A673 (cell line): Measurements from ENCODE around the gene HMCN1. TPM values are rescaled to one million over a fixed set of nuclear protein-coding genes. Genes with fewer than 3 reads are reported as not detected.

ENCODE experiments used
- BruUV-seq: library from RNA; stranded (reverse); fragments of 400-500 nt; replicated peaks from 2 replicates; lab custom pipeline; 2021; lab: Mats Ljungman, UMichigan
- CTCF ChIA-PET: fragments of 300-600 bp; sonication (Branson Sonifier 250); formaldehyde crosslinking; loops from one replicate; lab custom pipeline; 2022; ENCODE audit warnings: antibody characterized with exemption; lab: Charles Lee
- POLR2A ChIA-PET: fragments of 300-600 bp; sonication (Branson Sonifier 250); formaldehyde crosslinking; loops from one replicate; lab custom pipeline; 2022; ENCODE audit warnings: antibody characterized with exemption; ENCODE audit not compliant: low non-redundant PET; lab: Charles Lee
- DNase-seq: peaks from one replicate; pipeline ENCODE4 v3.0.0-alpha.2; 2015; ENCODE audit warnings: low spot score
- H3K27ac ChIP-seq: fragments of 200-600 bp; sonication (generic); 2 replicates; pipeline ENCODE4 v1.5.1; 2016; ENCODE audit warnings: mixed run types, low read depth, mild to moderate bottlenecking, mixed read lengths, antibody characterized with exemption, low read length; ENCODE audit not compliant: poor library complexity, severe bottlenecking
- H3K27me3 ChIP-seq: fragments of 200-600 bp; sonication (generic); replicated peaks from 2 replicates; pipeline ENCODE4 v1.6.1; 2017; ENCODE audit warnings: mixed run types, low read depth, mild to moderate bottlenecking, mixed read lengths, antibody characterized with exemption, low read length; ENCODE audit not compliant: insufficient read depth, poor library complexity
- H3K36me3 ChIP-seq: fragments of 200-600 bp; sonication (generic); 2 replicates; pipeline ENCODE4 v1.6.1; 2016; ENCODE audit warnings: mixed run types, mild to moderate bottlenecking, mixed read lengths, antibody characterized with exemption, low read length; ENCODE audit not compliant: insufficient read depth, poor library complexity, severe bottlenecking
- H3K4me1 ChIP-seq: fragments of 200-600 bp; sonication (generic); 2 replicates; pipeline ENCODE4 v1.6.1; 2017; ENCODE audit warnings: mixed run types, mild to moderate bottlenecking, mixed read lengths, antibody characterized with exemption, low read length; ENCODE audit not compliant: insufficient read depth, poor library complexity, severe bottlenecking
- H3K4me3 ChIP-seq: fragments of 200-600 bp; sonication (generic); 2 replicates; pipeline ENCODE4 v1.5.1; 2016; ENCODE audit warnings: low read depth, mixed run types, mild to moderate bottlenecking, mixed read lengths, low read length; ENCODE audit not compliant: poor library complexity, severe bottlenecking
- H3K9me3 ChIP-seq: fragments of 200-600 bp; sonication (generic); 2 replicates; pipeline ENCODE4 v1.6.1; 2016; ENCODE audit warnings: mixed run types, low read depth, mild to moderate bottlenecking, mixed read lengths, antibody characterized with exemption, low read length; ENCODE audit not compliant: poor library complexity, severe bottlenecking
- EZH2 ChIP-seq: fragments of 200-600 bp; sonication (generic); IDR thresholded peaks from 2 replicates; pipeline ENCODE4 v1.6.1; 2017; ENCODE audit warnings: borderline replicate concordance, low read depth, mild to moderate bottlenecking, mixed read lengths, antibody characterized with exemption, low read length; ENCODE audit not compliant: poor library complexity, severe bottlenecking
- intact Hi-C: fragments of 100-400 bp; cut with micrococcal nuclease; formaldehyde crosslinking; loops from one replicate; pipeline ENCODE4 v1.10.0; 2022; ENCODE audit not compliant: unreplicated experiment
- total RNA-seq: library from RNA; stranded (reverse); gene quantifications from 2 replicates; pipeline ENCODE4 v1.2.3, GENCODE V29; 2021
- TF ChIP-seq, protein P1 (sequence below): fragments of 300-800, 200-600 bp; sonication (generic); conservative IDR thresholded peaks from 2 replicates; pipeline ENCODE4 v1.5.1; 2017; ENCODE audit warnings: low read depth, mild to moderate bottlenecking, antibody characterized with exemption, low read length, moderate library complexity, mixed read lengths

HMCN1 gene
- total RNA-seq, 1 experiment from 2014 or later: 134 TPM

DNA sequence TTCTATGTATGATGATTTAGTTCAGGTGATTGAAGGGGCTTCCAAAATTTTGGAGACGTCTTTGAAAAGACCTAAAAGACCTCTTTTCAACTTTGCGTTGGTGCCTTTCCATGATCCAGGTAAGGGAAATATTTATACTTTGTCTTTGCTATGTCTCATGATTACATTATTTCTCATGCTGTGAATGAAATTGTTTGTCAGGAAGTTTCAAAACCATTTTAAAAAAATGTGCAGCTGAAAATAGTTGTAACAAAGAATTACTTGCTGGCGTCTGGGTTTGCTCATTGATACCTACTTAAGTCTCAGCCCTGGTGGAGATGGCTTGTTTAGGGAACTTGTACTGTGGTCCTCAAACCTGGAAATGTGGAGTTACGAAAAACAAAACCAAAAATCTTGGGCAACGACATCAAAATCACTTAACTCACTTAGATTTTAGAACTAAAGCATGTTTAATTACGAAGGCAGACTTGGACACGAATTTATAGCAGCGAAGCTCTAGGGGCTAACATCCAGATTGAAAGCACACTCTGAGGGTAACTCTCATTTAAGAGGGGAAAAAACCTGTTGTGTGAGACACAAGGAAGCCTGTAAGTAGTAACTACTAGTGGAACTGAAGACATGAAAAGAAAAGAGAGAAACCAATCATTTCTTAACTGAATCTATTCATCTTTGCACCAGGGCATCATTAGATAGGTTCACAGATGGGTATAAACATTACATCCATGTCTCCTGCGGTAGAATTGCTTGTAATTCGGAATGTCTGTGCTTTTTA, 924 bp downstream of the HMCN1 start:
- intact Hi-C loops: loop anchor here (5.0 kb wide), 1 partner anchor 77 kb away; no protein-coding TSS in a partner anchor
- peaks cover 24% of the 10 kb centered on the region for H3K4me1 ChIP-seq
- H3K9me3 ChIP-seq: peaks cover 10% of the 10 kb centered on the region
- POLR2A ChIA-PET: interaction anchor here (0.7 kb wide), 1 partner anchor 89 kb away, joined by 3 read pairs; no protein-coding TSS in a partner anchor
- DNase-seq: peak; percentile 55
- TSS peak; percentile 51 for BruUV-seq
- TF ChIP-seq EZH2: no peak
- TF ChIP-seq, protein P1, sequence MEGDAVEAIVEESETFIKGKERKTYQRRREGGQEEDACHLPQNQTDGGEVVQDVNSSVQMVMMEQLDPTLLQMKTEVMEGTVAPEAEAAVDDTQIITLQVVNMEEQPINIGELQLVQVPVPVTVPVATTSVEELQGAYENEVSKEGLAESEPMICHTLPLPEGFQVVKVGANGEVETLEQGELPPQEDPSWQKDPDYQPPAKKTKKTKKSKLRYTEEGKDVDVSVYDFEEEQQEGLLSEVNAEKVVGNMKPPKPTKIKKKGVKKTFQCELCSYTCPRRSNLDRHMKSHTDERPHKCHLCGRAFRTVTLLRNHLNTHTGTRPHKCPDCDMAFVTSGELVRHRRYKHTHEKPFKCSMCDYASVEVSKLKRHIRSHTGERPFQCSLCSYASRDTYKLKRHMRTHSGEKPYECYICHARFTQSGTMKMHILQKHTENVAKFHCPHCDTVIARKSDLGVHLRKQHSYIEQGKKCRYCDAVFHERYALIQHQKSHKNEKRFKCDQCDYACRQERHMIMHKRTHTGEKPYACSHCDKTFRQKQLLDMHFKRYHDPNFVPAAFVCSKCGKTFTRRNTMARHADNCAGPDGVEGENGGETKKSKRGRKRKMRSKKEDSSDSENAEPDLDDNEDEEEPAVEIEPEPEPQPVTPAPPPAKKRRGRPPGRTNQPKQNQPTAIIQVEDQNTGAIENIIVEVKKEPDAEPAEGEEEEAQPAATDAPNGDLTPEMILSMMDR: no peak
- peak overlapping the region; percentile 72 for H3K4me3 ChIP-seq
- H3K36me3 ChIP-seq: peaks cover 31% of the 10 kb centered on the region
- H3K27me3 ChIP-seq: no peaks in the 10 kb centered on the region
- CTCF ChIA-PET: interaction anchor here (2.3 kb wide), 1 partner anchor 15 kb away, joined by 10 read pairs; no protein-coding TSS in a partner anchor
- H3K27ac ChIP-seq: peak overlapping the region; percentile 88

DNA sequence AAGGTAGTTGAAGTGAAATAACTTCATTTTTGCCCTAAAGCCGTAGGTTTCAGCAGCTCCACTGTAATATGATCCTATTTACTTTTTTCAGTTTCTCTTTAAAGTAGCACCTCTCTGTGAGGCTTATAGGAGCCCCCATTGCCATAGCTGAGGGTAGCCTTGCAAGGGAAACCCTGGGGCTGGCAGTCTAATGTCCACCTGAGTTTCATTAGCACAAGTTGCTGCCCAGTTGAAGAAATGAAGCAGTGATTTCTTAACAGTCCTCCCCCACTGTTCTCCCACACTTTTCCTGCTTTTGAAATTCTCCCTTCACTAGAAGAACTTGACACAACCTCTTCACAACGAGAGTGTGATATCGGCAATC, 1.5 kb downstream of the HMCN1 start:
- no peak for TF ChIP-seq EZH2
- TF ChIP-seq, protein P1: no peak
- H3K27ac ChIP-seq: peak overlapping the region; percentile 88
- no peaks in the 10 kb centered on the region for H3K27me3 ChIP-seq
- no TSS peak for BruUV-seq
- DNase-seq: peak; percentile 45
- intact Hi-C loops: no loop called here
- CTCF ChIA-PET: no interaction called here
- H3K4me3 ChIP-seq: peak overlapping the region; percentile 72
- POLR2A ChIA-PET: no interaction called here
- peaks cover 9% of the 10 kb centered on the region for H3K9me3 ChIP-seq
- H3K36me3 ChIP-seq: peaks cover 33% of the 10 kb centered on the region
- peaks cover 24% of the 10 kb centered on the region for H3K4me1 ChIP-seq

DNA sequence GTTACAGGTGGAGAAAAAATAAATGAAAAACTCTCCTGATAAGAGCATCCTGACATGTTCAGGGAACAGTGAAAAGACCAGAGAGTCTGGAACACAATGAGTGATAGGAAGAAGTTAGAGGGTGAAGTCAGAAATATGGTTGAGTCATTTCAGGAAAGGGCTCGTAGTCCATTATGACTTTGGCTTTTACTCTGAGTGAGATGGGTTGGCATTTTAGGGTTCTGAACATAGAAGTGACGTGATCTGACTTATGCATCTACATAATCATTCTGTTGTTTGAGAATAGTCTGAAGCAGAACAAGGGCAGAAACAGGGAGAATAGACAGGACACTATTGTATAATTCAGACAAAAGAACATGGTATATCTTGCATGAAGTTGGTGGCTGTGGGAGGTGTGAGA, 5.8 kb downstream of the HMCN1 start:
- Histone ChIP-seq H3K9me3 (peaks cover 4% of the 10 kb centered on the region), H3K4me1 (peaks cover 28% of the 10 kb centered on the region), H3K36me3 (peaks cover 59% of the 10 kb centered on the region), H3K27ac (no peak overlapping the region), H3K27me3 (no peaks in the 10 kb centered on the region), H3K4me3 (no peak overlapping the region)
- BruUV-seq: no TSS peak
- ChIA-PET CTCF (no interaction called here), POLR2A (no interaction called here)
- intact Hi-C loops: no loop called here
- no peak for TF ChIP-seq EZH2
- TF ChIP-seq, protein P1: no peak
- DNase-seq: no peak
